Skeletal muscle tissue (tissue), 4 donors: ENCODE measurements around the gene SMS. TPM values are rescaled to one million over a fixed set of nuclear protein-coding genes. Genes with fewer than 3 reads are reported as not detected.

Experiments used
- H3K27ac ChIP-seq: one replicate; pipeline ENCODE4 v1.7.0; 2013; ENCODE audit warnings: mild to moderate bottlenecking, low read depth, low read length, inconsistent platforms
- H3K27me3 ChIP-seq, 3 donors: one replicate each; pipeline ENCODE4 v1.7.0; 2013; ENCODE audit warnings: low read length in 3 of 3; ENCODE audit not compliant: control insufficient read depth in 3 of 3, insufficient read depth in 3 of 3
- H3K36me3 ChIP-seq, 3 donors: one replicate each; pipeline ENCODE4 v1.7.0; 2013; ENCODE audit warnings: low read length in 3 of 3; ENCODE audit not compliant: control insufficient read depth in 3 of 3, insufficient read depth in 3 of 3
- H3K4me1 ChIP-seq, 3 donors: one replicate each; pipeline ENCODE4 v1.7.0; 2013; ENCODE audit warnings: low read length in 3 of 3, mild to moderate bottlenecking in 3 of 3; ENCODE audit not compliant: control insufficient read depth in 3 of 3, insufficient read depth in 3 of 3
- H3K4me3 ChIP-seq, 3 donors: one replicate each; pipeline ENCODE4 v1.7.0; 2013; ENCODE audit warnings: low read length in 3 of 3
- H3K9ac ChIP-seq, 3 donors: one replicate each; pipeline ENCODE4 v1.7.0; 2013; ENCODE audit warnings: low read length in 3 of 3, mild to moderate bottlenecking in 3 of 3, moderate library complexity in 2 of 3, low read depth in 1 of 3
- H3K9me3 ChIP-seq, 3 donors: one replicate each; pipeline ENCODE4 v1.7.0; 2013; ENCODE audit warnings: low read length in 3 of 3; ENCODE audit not compliant: control insufficient read depth in 3 of 3
- total RNA-seq: library from RNA; depleted of rRNA; stranded (reverse); fragments of >200 nt; gene quantifications from one replicate; pipeline ENCODE4 v1.2.3, GENCODE V29; 2014
- donor health status: Osteomylitis.

SMS gene
- total RNA-seq, 1 donor from 2014 or later: 64.2 TPM

DNA sequence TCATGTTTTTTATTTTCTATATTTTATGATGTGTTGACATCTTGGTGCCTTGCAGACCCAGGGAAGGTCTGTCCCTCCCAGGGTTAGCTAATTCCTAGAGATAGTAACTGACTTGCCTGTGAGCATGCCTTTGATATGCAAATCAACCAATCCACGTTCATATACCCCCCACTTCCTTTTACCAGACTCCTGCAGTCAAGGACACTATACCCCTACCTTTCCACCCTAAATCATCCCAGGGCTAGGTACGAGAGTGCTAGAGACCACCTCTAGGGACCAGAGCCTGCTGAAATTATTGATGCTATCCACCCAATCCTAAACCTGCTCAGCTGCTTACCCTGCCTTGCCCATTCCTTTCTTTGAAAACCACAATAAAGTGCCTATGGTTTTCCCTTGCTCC is 84.1 kb downstream of the SMS start:
- Histone ChIP-seq H3K36me3 (no peaks in the 10 kb centered on the region), H3K9ac (no peak overlapping the region), H3K4me1 (no peaks in the 10 kb centered on the region), H3K27ac (no peak overlapping the region), H3K9me3 (no peaks in the 10 kb centered on the region), H3K4me3 (no peak overlapping the region), H3K27me3 (no peaks in the 10 kb centered on the region)

DNA sequence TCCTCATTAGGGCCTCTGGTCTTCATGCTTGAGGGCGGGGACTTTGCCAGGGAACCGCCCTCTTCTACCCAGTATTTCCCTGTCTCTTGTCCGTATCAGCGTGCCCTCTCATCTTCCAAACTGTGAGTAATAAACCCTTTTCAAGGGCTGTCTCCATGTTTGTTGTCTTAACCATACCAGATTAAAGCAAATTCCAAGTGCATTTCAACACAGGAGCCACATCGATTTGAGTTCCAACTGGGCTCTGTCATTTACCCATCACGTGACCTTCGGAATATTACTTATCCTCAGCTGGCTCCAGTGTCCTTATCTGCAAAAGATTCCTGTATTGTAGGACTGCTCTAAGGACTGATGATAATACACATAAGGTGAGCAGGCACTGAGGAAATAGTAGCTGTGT is 85.2 kb downstream of the SMS start:
- Histone ChIP-seq H3K27ac (no peak overlapping the region), H3K9ac (no peak overlapping the region), H3K4me3 (no peak overlapping the region)

DNA sequence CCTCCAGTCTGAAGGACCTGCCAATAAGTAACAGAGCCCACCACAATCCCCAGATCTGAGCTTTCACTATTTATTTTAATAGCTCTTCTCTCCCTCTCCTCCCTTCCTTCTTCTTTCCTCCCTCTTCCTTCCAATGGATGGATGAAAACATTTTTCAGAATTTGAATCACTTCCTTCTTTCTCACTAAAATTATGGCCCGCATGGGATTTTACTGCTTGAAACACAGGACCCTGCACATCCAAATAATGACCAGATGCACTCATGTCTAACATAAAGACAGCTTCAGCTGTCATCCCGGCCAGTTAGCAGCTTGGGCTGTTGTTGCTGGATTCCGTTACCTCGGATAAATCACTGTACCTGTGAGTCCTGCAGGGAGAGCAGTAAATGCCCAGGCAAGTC is 86.2 kb downstream of the SMS start:
- no peaks in the 10 kb centered on the region for H3K27me3 ChIP-seq
- H3K9me3 ChIP-seq: no peaks in the 10 kb centered on the region
- H3K27ac ChIP-seq: no peak overlapping the region
- H3K4me1 ChIP-seq: no peaks in the 10 kb centered on the region
- H3K9ac ChIP-seq: no peak overlapping the region
- no peaks in the 10 kb centered on the region for H3K36me3 ChIP-seq
- H3K4me3 ChIP-seq: no peak overlapping the region

More for the DNA sequence above, 85.2 kb downstream of the SMS start:
- Histone ChIP-seq H3K4me1 (no peaks in the 10 kb centered on the region), H3K36me3 (no peaks in the 10 kb centered on the region), H3K9me3 (no peaks in the 10 kb centered on the region), H3K27me3 (no peaks in the 10 kb centered on the region)

DNA sequence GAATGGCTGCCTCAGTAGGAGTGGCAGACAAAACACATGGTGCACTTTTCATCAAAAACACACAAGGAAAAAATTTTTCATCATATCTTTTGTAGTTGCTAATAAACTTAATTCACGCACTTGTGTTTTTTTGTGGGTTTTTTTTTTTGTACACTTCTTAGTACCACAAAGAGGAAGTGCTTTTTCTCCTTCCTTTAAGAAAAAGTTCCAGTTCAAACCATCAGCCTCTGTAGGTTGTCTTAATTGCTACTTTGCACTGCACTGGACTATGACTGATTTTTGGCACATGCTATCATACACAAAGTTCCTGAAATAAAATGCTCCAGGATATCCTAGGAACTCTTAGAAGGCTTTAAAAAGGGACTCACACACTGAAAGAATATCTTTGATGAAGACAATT is 91.6 kb downstream of the SMS start, which contains the start of gene PHEX:
PHEX (plus strand) TSS at position 242 of the 400 bp plus-strand sequence. CDS start 681 bp downstream, outside the sequence.
- Histone ChIP-seq H3K9ac (no peak within 1 kb of the TSS), H3K4me1 (no peaks in the 10 kb centered on the region), H3K27me3 (no peaks in the 10 kb centered on the region), H3K36me3 (no peaks in the 10 kb centered on the region), H3K4me3 (no peak within 1 kb of the TSS), H3K27ac (no peak within 1 kb of the TSS), H3K9me3 (no peaks in the 10 kb centered on the region)

DNA sequence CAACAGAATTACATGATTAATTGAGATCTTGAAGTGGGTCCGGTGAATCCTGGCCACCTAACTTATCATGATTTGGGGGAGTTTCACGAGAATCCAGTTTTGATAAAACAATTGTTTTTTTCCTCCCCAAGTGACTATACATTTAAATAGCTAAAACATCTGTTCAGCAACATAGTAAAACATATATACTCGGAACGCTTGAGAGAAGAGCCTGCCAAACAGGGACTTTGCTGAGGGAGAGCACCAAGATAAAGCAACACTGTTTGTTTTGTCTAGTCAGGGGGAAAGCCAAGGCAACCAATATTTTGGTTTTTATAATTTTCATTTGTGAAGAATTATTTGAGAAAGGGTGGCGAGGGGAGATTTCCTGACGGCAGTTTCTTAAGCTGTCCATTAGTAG is 92.0 kb downstream of the SMS start:
- no peaks in the 10 kb centered on the region for H3K27me3 ChIP-seq
- no peaks in the 10 kb centered on the region for H3K4me1 ChIP-seq
- H3K9ac ChIP-seq: no peak overlapping the region
- H3K9me3 ChIP-seq: no peaks in the 10 kb centered on the region
- no peak overlapping the region for H3K27ac ChIP-seq
- no peak overlapping the region for H3K4me3 ChIP-seq
- H3K36me3 ChIP-seq: no peaks in the 10 kb centered on the region

DNA sequence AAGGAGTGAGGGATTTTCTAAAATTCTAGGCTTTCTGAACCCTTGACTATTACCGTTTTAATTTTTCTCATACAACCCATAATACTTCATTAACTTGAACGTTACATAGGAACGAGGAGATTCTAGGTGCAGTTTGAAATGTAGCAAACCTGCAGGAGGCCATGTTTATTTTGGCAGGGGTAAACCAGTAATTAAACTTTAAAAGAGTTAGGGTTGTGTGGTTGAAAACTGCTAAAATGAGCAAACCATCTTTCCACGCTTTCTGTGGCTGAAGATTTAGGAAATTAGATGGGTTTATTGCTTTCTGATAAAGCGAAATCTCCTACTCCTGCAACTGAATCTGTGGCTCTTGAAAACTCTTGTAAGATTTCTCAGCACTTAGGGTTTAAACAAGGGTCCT is 93.3 kb downstream of the SMS start:
- Histone ChIP-seq H3K9ac (no peak overlapping the region), H3K4me1 (no peaks in the 10 kb centered on the region), H3K36me3 (no peaks in the 10 kb centered on the region), H3K27me3 (no peaks in the 10 kb centered on the region), H3K9me3 (no peaks in the 10 kb centered on the region), H3K27ac (no peak overlapping the region), H3K4me3 (no peak overlapping the region)

DNA sequence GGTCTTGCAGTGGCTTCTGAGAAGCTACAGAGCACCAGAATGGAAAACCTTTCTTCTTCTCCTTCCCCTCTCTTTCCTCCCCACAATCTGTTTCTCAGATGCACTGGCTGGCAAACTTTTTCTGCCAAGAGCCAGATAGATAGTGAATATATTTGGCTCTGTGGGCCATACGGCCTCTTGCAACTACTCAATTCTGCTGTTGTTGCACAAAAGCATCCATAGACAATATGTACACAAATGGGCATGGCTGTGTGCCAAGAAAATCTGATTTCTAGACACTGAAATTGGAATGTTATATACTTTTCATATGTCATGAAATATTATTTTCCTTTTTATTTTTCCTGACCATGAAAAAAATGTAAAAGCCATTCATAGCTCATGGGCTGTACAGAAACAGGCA is 94.7 kb downstream of the SMS start:
- H3K4me3 ChIP-seq: no peak overlapping the region
- no peaks in the 10 kb centered on the region for H3K27me3 ChIP-seq
- no peak overlapping the region for H3K27ac ChIP-seq
- H3K9me3 ChIP-seq: no peaks in the 10 kb centered on the region
- no peaks in the 10 kb centered on the region for H3K4me1 ChIP-seq
- no peak overlapping the region for H3K9ac ChIP-seq
- H3K36me3 ChIP-seq: no peaks in the 10 kb centered on the region

DNA sequence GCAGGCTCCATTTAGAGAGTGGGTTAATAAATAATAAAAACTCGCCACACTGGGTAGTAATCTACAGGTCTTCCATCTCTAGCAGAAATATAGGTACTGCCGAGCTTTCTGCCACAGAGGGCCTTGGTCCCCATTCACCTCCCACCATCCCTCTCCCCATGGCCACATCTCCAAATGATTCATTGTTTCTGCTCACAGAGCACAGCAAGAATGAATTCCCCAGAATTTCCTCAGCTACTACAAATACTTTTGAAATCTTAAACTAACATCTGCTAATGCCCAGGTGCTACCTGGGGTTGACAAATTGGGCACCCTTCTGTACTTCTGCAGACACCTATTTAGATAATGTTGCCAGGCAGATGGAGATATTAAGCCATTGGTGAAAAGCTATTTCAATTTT is 96.7 kb downstream of the SMS start:
- no peaks in the 10 kb centered on the region for H3K27me3 ChIP-seq
- H3K4me3 ChIP-seq: no peak overlapping the region
- no peaks in the 10 kb centered on the region for H3K9me3 ChIP-seq
- no peak overlapping the region for H3K27ac ChIP-seq
- no peaks in the 10 kb centered on the region for H3K4me1 ChIP-seq
- H3K9ac ChIP-seq: no peak overlapping the region
- no peaks in the 10 kb centered on the region for H3K36me3 ChIP-seq

DNA sequence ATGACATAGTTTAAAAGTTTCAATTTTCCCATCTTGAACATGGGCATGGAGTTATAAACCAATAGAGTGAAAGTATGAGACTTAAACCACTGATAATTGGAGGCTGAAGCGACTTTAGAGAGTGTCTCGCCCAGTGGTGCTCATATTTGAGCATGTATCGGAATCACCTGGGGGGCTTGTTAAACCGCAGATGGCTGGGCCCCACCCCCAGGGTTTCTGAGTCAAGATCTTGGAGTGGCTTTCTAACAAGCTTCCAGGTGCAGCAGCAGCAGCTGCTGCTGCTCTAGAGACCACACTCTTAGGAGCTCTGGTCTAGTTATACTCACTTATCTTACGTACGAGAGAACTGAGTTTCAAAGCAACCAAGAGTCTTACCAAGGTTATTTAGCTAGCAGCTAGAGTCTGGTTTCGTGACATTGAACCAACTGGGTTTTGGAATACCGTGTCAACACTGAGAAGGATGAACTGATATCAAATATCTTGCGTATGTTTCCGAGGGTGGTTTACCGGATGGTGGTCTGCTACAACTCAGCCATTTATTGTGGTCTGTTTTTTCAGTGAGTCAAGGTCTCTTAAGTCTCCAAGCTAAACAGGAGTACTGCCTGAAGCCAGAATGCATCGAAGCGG is 97.5 kb downstream of the SMS start:
- Histone ChIP-seq H3K4me3 (no peak overlapping the region), H3K9me3 (no peaks in the 10 kb centered on the region), H3K9ac (no peak overlapping the region), H3K36me3 (no peaks in the 10 kb centered on the region), H3K4me1 (no peaks in the 10 kb centered on the region), H3K27ac (no peak overlapping the region), H3K27me3 (no peaks in the 10 kb centered on the region)

DNA sequence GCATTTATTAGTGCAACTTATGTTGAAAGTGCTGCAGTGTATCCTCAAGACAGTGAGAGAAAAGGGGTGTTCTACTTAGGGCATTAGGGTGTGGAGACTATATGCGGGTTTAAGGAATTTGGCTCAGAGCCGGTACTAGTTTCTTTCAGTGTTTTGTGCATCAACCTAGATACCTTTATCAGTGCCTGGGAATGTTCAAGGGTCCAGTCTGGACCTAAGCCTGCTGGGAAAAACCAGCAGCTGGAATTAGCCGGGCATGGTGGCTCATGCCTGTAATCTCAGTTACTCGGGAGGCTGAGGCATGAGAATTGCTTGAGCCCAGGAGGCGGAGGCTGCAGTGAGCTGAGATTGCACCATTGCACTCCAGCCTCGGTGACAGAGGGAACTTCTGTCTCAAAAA is 99.0 kb downstream of the SMS start:
- H3K27me3 ChIP-seq: no peaks in the 10 kb centered on the region
- H3K9me3 ChIP-seq: no peaks in the 10 kb centered on the region
- H3K4me3 ChIP-seq: no peak overlapping the region
- H3K27ac ChIP-seq: no peak overlapping the region
- H3K9ac ChIP-seq: no peak overlapping the region
- no peaks in the 10 kb centered on the region for H3K4me1 ChIP-seq
- H3K36me3 ChIP-seq: no peaks in the 10 kb centered on the region
